Measurements from ENCODE around the gene ELL.
"Not testable (repeated sequence)": the region's sequence is repeated elsewhere in the genome, so short reads cannot be mapped to it uniquely, and the experiment has no call there.

The ELL gene

DNA sequence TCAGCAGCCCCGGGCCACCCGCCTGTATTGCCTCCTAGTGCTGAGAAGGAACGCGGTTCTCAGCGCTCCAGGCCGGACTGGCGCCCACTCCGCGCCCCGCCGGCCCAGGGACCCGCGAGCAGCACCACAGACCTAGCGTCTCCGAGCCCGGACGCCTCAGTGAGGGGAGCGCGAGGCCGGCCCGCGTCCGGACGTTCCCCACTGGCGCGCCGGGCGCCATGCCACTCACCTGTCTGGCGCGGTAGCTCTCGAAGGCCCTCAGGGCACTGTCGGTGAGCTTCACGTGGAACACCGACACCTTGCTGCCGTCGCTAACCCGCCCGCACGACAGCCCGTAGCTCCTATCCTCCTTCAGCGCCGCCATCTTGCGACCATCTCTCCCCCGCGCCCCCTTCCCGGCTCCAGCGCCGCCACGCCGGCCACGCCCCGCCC, at the start of gene ELL:
Gene ELL (minus strand): TSS at position 379 of the 432 bp plus-strand sequence. CDS start 15 bp downstream, at position 364.
- in situ Hi-C loops (cut with MboI; ENCODE audit: low pct_unique_long_range_greater_than_20kb, low sequenced_read_pairs) = no loop called here
- no peak for DNase-seq

GRCh38 chr19:18568367-18568766, 46.5 kb upstream of the ELL start:
- in situ Hi-C loops (cut with MboI; ENCODE audit: low pct_unique_long_range_greater_than_20kb, low sequenced_read_pairs) = no loop called here
- no peak for DNase-seq

DNA sequence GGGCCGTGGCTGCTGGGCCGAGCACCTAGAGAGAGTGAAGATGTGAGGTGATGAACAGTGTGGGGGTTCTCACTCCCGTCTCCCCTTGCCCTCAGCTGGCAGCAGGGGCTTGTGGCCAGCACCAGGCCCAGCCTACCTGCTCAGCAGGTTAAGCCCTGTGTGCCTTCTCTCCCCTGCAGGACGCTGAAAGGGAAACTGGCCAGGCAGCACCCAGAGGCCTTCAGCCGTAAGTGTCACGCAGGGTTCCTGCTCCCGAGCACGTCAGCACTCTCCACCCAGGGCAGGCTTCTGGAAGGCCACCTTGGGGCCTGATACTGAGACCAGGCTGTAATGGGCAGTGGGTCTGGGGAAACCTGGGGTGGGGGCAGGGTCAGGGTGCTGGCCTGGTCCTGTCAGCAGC, 45.1 kb upstream of the ELL start:
- in situ Hi-C loops (cut with MboI; ENCODE audit: low pct_unique_long_range_greater_than_20kb, low sequenced_read_pairs) = no loop called here
- no peak for DNase-seq

DNA sequence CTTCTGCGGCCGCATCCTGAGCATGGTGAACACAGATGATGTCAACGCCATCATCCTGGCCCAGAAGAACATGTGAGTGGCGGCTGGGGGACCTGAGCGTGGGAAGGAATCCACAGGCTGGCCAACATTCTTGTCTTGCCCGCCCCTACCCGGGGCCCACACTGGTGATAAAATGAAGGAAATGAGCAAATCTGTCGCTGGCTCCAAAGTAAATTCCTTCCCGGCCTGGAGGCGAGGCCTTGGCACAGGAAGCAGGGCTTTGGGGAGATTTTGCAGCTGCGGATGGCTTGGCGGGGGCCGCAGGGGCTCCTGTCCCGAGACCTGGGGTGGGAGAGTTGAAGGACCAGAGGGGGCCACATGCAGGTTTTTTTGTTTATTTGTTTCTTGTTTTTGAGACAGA, 40.2 kb upstream of the ELL start:
- no peak for DNase-seq
- in situ Hi-C loops (cut with MboI; ENCODE audit: low pct_unique_long_range_greater_than_20kb, low sequenced_read_pairs) = no loop called here

DNA sequence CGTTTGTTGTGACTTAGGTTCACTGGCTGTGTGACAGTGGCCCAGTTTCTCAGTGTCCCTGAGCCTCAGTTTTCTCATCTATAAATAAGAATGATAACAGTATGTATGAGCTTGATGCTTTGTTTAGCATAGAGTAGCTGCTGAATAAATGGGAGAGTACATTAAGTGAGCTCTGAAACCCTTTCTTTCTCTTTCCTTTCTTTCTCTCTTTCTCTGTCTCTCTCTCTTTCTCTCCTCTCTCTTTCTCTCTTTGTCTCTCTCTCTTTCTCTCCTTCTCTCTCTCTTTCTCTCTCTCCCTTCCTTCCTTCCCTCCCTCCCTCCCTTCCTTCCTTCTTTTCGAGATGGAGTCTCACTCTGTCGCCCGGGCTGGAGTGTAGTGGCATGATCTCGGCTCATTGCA, 37.8 kb upstream of the ELL start:
- in situ Hi-C loops (cut with MboI; ENCODE audit: low pct_unique_long_range_greater_than_20kb, low sequenced_read_pairs) = no loop called here

DNA sequence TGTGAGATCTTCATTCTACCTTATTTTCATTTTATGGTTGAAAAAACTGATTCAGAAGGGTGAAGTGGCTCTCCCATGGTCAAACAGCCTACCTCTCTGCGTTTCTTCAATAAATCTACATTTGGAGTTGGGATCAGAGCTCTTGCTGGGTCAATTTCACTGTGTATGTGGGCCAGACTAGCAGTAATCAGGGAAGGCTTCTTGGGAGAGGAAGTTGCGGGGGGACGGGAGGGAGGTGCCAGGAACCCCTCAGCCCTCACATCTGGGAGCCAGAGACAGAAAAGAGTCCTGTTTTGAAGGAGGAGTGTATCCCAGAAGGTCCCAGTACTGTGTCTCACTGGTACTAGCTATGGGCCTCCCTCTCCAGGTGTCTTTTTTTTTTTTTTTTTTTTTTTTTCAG, 36.7 kb upstream of the ELL start:
- peak; percentile 20 for DNase-seq
- in situ Hi-C loops (cut with MboI; ENCODE audit: low pct_unique_long_range_greater_than_20kb, low sequenced_read_pairs) = no loop called here

More for the DNA sequence above, 37.8 kb upstream of the ELL start:
- no peak for DNase-seq

DNA sequence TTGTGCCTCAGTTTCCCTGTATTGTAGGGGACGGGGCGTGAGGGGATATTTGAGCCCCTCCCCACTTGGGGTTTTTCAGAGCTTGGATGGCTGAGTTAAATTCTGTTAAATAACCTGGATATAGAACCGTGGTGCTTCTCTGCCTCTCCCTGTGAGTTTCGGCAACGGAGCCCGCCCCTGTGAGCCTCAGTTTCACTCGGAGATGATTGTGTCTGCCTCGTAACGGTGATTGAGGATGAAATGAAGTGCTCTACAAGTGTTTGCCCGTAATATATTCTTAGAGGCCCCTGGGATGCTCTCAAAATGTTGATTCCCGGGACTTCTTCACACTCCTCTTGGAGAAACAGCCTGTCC, 36.3 kb upstream of the ELL start:
- no peak for DNase-seq
- in situ Hi-C loops (cut with MboI; ENCODE audit: low pct_unique_long_range_greater_than_20kb, low sequenced_read_pairs) = no loop called here

DNA sequence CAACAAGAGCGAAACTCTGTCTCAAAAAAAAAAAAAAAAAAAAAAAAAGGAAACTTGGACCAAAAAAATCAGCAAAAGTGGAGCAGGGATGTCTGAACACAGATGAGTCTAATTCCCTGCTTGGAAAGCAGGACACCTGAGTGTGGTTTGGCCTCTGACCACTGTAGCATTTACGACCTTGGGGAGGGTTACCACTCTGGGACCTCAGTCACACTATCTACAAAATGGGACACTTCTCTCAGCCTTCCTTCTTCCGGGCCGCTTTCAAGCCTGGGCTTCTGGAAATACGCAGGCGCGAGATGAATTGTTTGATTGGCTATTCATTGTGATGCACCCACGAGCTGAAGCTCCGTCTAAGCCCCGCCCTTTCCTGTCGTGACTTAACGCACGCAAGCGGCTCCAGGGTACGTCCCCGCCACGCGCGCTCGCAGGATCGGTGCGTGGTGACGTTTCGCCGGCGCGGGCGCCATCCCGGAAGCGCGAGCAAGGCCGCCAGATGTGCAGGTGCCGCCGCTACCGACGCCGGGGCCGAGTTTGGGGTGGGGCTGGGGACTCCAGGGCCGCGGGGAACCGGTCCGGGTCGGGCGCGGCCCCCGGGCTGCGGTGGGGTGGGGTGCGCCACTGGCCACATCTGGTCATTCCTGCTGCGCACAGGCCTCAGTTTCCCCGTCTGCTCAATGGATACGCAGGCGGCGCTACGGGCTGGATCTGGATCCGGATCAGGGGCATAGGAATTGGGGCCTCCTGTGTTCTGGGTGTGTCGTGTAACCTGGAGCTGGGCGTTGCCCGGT, 35.7 kb upstream of the ELL start, which contains the start of gene KXD1:
Gene KXD1 (plus strand): TSS at position 460 of the 791 bp plus-strand sequence. CDS start 4,187 bp downstream, outside the sequence.
- DNase-seq = peak; percentile 97
- in situ Hi-C loops (cut with MboI; ENCODE audit: low pct_unique_long_range_greater_than_20kb, low sequenced_read_pairs) = no loop called here

DNA sequence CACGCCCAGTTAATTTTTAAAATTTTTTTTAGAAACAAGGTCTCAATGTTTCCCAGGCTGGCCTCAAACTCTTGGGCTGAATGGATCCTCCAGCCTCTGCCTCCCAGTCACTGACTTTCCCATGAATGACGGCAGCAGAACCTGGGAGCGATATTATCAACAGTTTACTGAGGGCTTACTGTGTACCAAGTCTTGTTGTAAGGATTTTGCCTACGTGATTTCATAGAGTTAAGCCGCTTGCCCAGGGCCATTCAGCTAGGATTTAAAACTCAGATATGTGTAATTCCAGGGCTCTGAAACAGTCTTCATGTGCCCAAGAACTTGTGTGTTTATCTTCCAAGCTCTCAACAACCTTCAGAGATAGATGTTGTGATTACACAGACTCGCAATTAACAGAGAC, 29.8 kb upstream of the ELL start:
- in situ Hi-C loops (cut with MboI; ENCODE audit: low pct_unique_long_range_greater_than_20kb, low sequenced_read_pairs) = no loop called here

GRCh38 chr19:18543814-18544475, 22.1 kb upstream of the ELL start:
- in situ Hi-C loops (cut with MboI; ENCODE audit: low pct_unique_long_range_greater_than_20kb, low sequenced_read_pairs) = no loop called here
- peak; percentile 76 for DNase-seq

More for the DNA sequence above, 29.8 kb upstream of the ELL start:
- no peak for DNase-seq

DNA sequence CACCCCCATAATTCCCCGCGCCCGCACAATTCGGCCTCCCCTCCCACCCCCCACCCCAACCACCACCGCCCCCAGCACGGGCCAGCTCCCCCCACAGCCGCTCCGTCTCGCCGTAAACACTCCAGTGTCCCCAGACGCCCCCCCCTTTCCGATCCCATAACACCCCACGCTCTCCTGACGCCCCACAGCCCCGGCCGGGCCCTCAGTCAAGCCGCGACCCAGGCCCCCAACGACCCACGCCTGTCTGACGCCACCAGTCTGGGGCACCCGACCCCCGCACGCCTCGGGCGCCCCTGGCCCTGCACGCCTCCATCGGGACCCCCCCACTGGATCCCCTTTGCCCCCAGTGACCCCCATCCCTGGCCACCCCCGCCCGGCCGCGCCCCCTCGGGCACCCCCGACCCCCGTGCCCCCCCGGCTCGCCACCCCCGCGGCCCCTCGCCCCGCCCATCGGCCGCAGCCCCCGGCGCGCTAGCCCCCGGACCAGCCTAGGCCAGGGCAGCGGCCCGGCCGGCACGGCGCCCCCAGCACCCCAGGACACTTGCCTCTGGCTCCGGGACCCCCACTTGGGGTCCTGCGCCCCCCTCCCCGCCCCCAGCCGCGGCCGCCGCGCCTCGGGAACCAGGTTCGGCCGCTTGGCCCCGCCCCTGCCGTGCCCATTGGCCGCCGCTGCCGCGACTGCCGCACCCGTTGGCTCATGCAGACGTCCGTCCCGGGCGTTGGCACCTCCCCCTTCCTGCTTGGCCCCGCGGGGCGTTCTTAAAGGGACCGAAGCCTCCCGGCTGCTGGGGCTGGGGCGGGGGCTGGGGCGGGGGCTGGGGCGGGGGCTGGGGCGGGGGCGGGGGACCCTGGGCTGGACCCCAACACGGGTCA, 21.3 kb upstream of the ELL start, which contains the start of gene FKBP8:
Gene FKBP8 (minus strand): TSS at position 633 of the 873 bp plus-strand sequence. CDS start 1,603 bp downstream, outside the sequence.
- in situ Hi-C loops (cut with MboI; ENCODE audit: low pct_unique_long_range_greater_than_20kb, low sequenced_read_pairs) = no loop called here
- DNase-seq = peak; percentile 83

DNA sequence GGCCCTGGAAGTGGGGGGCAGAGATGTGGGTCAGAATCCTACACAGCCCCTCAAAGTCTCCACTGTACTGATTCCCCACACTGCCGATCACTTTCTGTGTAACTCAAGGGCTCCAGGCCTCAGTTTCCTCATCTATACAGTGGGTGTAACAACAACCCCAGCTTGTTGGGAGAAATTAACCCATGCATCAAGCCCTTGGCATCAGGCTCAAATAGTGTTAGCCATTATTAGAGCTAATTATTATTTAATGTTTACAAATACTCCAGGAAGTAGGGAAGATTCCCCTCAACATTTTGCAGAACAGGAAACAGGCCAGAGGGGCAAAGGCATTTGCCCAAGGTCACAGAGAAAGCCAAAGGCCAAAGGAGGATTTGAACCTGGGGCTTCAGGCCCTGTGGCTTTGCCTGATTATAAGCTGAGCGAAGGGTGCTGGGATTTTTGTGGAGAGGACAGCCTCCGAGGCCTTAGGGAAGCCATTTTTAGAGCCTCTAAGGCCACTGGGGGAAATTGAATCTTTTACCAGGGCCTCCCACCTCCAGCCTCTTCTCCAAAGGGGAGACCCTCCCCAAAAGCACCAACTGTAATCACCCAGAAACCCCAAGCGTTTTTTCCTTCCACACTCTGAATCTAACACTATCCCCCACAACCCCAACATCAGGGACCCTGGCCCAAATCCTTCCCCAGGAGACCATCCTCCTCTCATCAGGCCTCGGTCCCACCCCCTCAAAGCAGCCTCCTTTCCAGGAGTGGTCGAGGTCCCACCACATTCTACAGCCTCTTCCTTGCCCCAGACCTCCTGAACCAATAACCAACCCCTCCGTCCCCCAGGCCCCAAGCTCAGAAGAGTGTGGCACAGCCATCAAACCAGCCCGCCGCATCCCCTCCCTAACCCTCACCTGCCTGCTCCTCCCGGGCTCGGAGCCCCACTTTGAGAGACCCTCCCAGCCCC, 20.4 kb upstream of the ELL start:
- DNase-seq = no peak
- in situ Hi-C loops (cut with MboI; ENCODE audit: low pct_unique_long_range_greater_than_20kb, low sequenced_read_pairs) = no loop called here

DNA sequence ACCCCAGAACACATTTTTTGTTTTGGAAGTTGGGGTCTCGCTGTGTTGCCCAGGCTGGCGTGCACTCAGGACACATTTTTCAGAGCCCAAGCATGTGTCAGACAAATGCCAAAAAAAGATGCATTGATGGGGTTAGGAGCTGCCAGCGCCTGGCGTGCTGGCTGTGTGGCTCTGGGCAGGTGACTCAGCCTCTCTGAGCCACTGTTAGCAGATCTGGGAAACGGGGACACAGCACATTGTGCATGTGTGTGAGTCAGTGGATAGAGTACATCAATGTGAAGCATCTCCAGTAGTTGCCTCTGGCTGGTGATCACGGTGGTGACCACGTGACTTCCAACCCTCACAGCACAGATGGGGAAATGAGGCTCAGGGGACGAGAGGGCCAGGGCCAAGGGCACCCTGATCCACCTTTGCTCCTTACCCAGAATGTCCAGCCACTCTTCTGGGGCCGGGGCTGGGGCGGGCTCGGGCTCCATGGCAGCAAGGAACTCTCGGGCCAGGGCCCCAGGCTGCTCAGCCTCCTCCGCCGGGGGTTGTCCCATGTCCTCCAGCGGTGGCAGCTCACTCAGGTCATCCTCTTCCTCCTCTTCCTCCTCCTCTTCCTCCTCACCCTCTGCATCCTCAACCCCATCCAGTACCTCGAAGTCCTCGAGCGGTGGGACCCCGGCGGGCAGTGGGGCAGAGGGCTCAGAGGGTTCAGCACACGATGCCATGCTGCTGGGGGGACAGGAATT, 19.6 kb upstream of the ELL start:
- no peak for DNase-seq
- in situ Hi-C loops (cut with MboI; ENCODE audit: low pct_unique_long_range_greater_than_20kb, low sequenced_read_pairs) = no loop called here

DNA sequence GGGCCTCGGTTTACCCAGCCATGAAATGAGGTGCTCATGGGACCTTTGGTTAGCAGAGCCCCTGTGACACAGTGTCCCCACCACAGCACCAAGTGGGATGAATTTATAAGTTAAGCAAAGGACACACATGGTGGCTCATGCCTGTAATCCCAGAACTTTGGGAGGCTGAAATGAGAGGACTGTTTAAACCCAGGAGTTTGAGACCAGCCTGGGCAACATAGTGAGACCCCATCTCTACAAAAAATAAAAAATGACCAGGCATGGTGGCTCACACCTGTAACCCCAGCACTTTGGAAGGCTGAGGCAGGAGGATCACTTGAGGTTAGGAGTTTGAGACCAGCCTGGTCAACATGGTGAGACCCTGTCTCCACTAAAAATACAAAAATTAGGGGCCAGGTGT, 18.3 kb upstream of the ELL start:
- DNase-seq; in situ Hi-C loops (cut with MboI; ENCODE audit: low pct_unique_long_range_greater_than_20kb, low sequenced_read_pairs): not testable (repeated sequence)

DNA sequence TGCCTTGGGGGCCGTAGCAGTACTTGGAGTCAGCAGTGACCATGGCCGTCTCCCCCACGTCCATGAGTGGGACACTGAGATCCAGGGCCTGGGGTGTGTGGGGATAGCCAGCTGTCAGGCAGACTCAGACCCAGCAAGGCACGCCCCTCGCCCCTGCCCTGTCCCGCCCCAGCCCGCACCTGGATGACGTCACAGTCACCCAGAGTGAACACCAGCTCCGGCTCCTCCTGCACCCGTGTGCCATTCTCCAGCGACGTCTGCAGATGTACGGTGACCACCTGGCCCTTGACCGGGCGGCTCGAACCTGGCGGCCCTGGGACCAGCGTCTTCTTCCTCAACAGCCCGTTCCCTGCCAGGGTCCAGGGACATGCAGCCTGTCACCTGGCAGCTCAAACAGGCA, 17.5 kb upstream of the ELL start:
- DNase-seq = no peak
- in situ Hi-C loops (cut with MboI; ENCODE audit: low pct_unique_long_range_greater_than_20kb, low sequenced_read_pairs) = no loop called here

DNA sequence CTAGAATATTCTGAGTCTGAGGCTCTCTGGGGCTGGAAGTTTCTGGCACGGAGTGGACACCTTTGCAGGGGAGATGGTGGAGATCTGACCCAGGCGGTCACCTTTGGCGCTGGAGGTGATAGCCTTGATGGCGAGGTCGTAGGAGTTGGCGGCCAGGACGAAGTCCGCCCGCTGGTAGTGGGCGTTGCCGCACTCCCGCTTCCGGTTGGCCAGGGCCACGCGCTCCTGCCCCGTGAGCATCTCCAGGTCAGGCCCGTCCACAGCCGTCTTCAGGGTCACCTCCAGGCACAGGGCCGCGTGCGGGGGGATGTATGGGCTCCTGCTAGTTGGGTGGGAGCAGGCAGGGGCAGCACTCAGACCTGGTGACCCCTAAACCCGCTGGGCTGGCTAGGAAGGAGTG, 16.2 kb upstream of the ELL start:
- in situ Hi-C loops (cut with MboI; ENCODE audit: low pct_unique_long_range_greater_than_20kb, low sequenced_read_pairs) = no loop called here

GRCh38 chr19:18537431-18537830, 15.6 kb upstream of the ELL start:
- DNase-seq = no peak

More for the DNA sequence above, 16.2 kb upstream of the ELL start:
- DNase-seq = no peak

DNA sequence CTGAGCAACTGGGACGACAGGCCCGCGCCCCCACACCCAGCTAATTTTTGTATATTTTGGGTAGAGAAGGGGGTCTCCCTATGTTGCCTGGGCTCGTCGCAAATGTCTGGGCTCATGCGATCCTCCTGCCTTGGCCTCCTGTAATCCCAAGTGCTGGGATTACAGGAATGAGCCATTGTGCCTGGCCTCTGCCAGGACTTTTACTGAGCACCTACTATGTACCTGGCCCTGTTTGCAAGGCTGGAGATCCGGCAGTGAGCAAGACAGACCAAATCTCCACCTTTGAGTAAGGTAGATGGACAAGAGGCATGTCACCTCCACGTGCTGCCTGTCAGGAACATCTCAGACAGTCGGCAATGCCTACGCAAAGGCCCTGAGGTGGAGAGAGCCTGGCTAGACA, 14.6 kb upstream of the ELL start:
- no peak for DNase-seq
- in situ Hi-C loops (cut with MboI; ENCODE audit: low pct_unique_long_range_greater_than_20kb, low sequenced_read_pairs) = no loop called here

More at GRCh38 chr19:18537431-18537830, 15.6 kb upstream of the ELL start:
- in situ Hi-C loops (cut with MboI; ENCODE audit: low pct_unique_long_range_greater_than_20kb, low sequenced_read_pairs) = no loop called here

Data from KBM-7 (cell line).